GM18951 (cell line): ENCODE results near the gene ZFHX3.

Experiments used
- POLR2A ChIP-seq: IDR thresholded peaks from 4 replicates; pipeline ENCODE4 v1.6.1; 2011; ENCODE audit warnings: mild to moderate bottlenecking; ENCODE audit not compliant: insufficient read length, insufficient read depth; ENCODE audit errors: extremely low read depth
- in situ Hi-C: fragments of 300-500 bp; cut with MboI; formaldehyde crosslinking; loops from one replicate; pipeline ENCODE4 v1.12.0; 2022; ENCODE audit warnings: low sequenced_read_pairs, mixed read lengths, inconsistent platforms; ENCODE audit not compliant: unreplicated experiment

Gene ZFHX3

GRCh38 chr16:72821185-72821950 lies 226.6 kb downstream of the ZFHX3 start:
- in situ Hi-C loops = no loop called here

GRCh38 chr16:72819345-72819744 lies 228.6 kb downstream of the ZFHX3 start:
- no peak for TF ChIP-seq POLR2A
- in situ Hi-C loops = no loop called here

More at GRCh38 chr16:72821185-72821950, 226.6 kb downstream of the ZFHX3 start:
- no peak for TF ChIP-seq POLR2A

DNA sequence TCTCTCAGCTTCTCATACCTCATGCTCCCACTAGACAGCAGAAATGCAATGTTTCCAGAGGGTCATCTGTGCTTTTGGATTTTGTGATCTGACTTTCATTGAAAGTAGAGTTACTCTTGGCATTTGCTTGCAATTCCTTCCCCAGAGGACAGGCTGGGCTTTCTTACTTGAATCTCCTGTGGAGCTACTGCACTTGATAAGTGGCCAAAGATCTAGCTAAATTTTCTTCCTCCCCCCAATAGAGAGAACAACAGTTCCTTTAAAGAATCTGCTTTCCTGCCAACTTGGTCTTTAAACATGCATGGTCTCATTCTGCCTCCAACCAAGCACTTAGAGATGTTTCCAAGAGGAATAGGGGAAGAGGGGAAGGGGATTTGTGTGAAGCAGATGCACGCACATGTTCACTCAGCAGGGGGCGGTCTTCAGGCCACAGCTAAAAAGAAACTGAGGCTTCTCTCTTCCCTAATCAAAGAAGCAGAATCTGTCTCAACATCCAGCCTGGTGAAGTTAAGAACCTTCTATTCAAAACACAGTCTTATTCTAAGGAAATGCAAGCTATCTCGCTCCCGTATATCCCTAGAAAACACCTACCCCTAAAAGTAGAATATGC lies 229.6 kb downstream of the ZFHX3 start:
- in situ Hi-C loops = no loop called here
- no peak for TF ChIP-seq POLR2A

GRCh38 chr16:72815348-72816318 lies 232.3 kb downstream of the ZFHX3 start:
- in situ Hi-C loops = no loop called here
- no peak for TF ChIP-seq POLR2A

DNA sequence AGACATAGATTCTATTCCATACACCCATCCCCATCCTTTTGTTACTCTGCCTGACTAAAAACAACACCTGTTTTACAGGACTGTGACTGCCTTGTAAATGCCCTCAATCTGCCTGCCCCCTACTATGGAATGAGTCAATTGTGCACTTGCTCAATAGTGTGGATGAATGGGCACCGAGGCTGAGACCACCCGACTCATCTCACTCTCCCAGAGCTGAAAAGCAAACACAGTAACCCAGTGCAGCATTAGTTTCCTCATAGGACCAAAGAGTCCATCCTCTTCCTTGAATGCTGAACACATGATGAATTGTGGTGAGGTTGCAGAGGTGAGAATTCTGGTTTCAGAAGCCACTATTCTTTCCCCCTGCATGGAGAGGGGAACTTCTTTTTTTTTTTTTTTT lies 233.7 kb downstream of the ZFHX3 start:
- in situ Hi-C loops = no loop called here
- no peak for TF ChIP-seq POLR2A

GRCh38 chr16:72812672-72813071 lies 235.3 kb downstream of the ZFHX3 start:
- TF ChIP-seq POLR2A = no peak
- in situ Hi-C loops = no loop called here

- in situ Hi-C loops = no loop called here
- no peak for TF ChIP-seq POLR2A
Observed at GRCh38 chr16:72811876-72812275, 236.1 kb downstream of the ZFHX3 start.

DNA sequence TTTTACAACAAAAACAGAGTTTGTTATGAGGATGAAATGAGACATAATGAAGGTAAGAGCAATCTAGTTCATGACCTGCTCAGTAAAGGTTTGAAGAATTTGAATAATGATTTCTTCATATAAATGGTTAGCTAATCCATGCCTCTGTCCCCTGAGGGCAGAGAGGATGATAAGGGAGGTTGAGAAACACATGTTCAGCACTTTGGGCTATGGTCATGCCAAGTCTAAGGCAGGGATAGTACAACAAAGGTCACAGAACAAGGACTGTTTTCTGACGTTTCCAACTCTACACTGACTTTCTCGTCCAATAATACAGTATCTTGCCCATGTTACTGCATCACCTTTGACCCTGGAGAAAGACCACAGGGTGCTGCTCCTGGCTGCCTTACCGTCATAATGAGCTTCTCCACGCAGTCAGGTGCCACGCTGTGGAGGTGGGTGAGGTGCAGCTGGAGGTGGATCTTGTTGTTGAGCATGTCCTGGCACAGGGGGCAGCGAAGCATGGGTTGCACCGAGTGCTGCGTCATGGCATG lies 236.7 kb downstream of the ZFHX3 start:
- no peak for TF ChIP-seq POLR2A

DNA sequence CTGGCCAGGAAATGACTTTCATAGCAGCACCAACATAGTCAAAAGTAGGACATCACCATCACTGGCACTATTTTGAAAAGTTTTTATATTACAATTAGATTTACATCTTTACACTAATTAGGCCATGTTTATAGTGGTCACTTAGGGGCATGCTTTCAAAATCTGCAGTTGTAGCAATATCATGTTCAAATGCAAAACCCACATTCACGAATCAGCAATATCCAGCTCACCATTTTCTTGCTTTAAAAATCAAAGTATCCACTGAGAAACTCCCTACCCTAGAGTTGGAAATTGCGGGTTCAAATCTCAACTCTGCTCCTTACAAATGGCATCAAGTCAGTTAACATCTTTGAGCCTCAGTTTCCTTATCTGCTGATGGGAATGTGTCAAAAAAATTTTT lies 237.4 kb downstream of the ZFHX3 start:
- no peak for TF ChIP-seq POLR2A
- in situ Hi-C loops = no loop called here

More for the DNA sequence above, 236.7 kb downstream of the ZFHX3 start:
- in situ Hi-C loops = no loop called here

DNA sequence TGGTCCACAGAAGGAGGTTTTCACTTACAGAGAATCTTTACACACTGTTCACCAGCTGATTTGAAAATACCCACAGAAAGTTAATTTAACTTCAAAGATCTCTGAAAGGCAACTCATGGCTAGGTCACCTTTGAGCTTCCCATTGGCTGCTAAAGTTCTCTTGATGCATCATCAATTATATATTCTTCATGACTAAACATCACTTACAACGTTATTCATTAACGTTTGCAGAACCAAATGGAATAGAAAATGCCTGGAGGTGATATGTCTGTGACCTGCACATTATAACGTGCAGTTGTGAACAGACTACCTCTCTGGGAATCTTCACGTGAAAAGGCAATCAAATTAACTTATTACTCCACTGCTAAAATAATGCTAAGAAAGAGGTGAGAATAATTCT lies 238.5 kb downstream of the ZFHX3 start:
- no peak for TF ChIP-seq POLR2A
- in situ Hi-C loops = no loop called here

DNA sequence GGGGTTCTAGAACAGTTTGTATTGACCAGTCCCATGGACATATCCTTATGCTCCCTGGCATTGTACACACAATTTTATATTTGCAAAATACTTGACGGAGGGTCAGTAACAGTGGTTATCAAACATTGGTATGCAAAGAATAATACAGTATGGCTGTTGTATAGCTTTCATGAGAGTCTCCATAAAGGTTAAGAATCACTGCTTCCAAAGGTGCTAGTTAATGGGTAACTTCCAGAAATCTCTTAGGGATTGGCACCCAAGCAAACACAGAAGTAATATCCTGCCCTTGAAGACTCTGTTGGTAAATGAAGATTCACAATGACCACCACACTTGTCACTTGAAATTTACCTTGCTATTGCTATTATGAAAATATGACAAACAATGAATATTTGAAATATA lies 239.2 kb downstream of the ZFHX3 start:
- no peak for TF ChIP-seq POLR2A
- in situ Hi-C loops = no loop called here

- in situ Hi-C loops = no loop called here
- TF ChIP-seq POLR2A = no peak
Observed at GRCh38 chr16:72807245-72807644, 240.7 kb downstream of the ZFHX3 start.

GRCh38 chr16:72805486-72805885 lies 242.4 kb downstream of the ZFHX3 start:
- TF ChIP-seq POLR2A = no peak
- in situ Hi-C loops = no loop called here
